ENCODE results near the gene SERINC2. TPM values are rescaled to one million over a fixed set of nuclear protein-coding genes. Genes with fewer than 3 reads are reported as not detected.
"Not testable (repeated sequence)": the region's sequence is repeated elsewhere in the genome, so short reads cannot be mapped to it uniquely, and the experiment has no call there.

Gene SERINC2
- total RNA-seq, 2 experiments from 2014 or later = 0.32 TPM; not detected in 1

- Mint-ChIP-seq H3K36me3 (no peaks in the 10 kb centered on the region), H3K9me3 (ENCODE audit: low read depth) (no peaks in the 10 kb centered on the region), H3K27me3 (peaks cover 2% of the 10 kb centered on the region), H3K27ac (no peak overlapping the region), H3K4me1 (peaks cover 14% of the 10 kb centered on the region), H3K4me3 (no peak overlapping the region)
- DNase-seq (no peak), ATAC-seq (no peak)
- CTCF ChIA-PET = interaction anchor here (3.2 kb wide), 1 partner anchor 20 kb away, joined by 24 read pairs; no protein-coding TSS in a partner anchor
These were observed 38.4 kb upstream of the SERINC2 start for GRCh38 chr1:31374511-31375196.

GRCh38 chr1:31376375-31377134, 36.5 kb upstream of the SERINC2 start:
- Mint-ChIP-seq H3K36me3 (no peaks in the 10 kb centered on the region), H3K9me3 (ENCODE audit: low read depth) (no peaks in the 10 kb centered on the region), H3K4me1 (peaks cover 14% of the 10 kb centered on the region), H3K4me3 (no peak overlapping the region), H3K27ac (no peak overlapping the region), H3K27me3 (peaks cover 2% of the 10 kb centered on the region)
- CTCF ChIA-PET = interaction anchor here (1.3 kb wide), 1 partner anchor 173 kb away, joined by 3 read pairs; no protein-coding TSS in a partner anchor
- ATAC-seq (no peak), DNase-seq (no peak)

- no peak overlapping the region for H3K27ac Mint-ChIP-seq
These were observed 35.6 kb upstream of the SERINC2 start for GRCh38 chr1:31377364-31377863.

GRCh38 chr1:31378001-31378400, 35.0 kb upstream of the SERINC2 start:
- Mint-ChIP-seq H3K36me3 (no peaks in the 10 kb centered on the region), H3K27me3 (peaks cover 2% of the 10 kb centered on the region), H3K4me3 (no peak overlapping the region), H3K9me3 (ENCODE audit: low read depth) (no peaks in the 10 kb centered on the region), H3K27ac (no peak overlapping the region), H3K4me1 (peaks cover 12% of the 10 kb centered on the region)
- CTCF ChIA-PET = interaction anchor here (1.1 kb wide), 1 partner anchor 17 kb away, joined by 3 read pairs; no protein-coding TSS in a partner anchor
- DNase-seq (no peak), ATAC-seq (no peak)

More at GRCh38 chr1:31377364-31377863, 35.6 kb upstream of the SERINC2 start:
- DNase-seq = no peak
- Mint-ChIP-seq H3K36me3 (no peaks in the 10 kb centered on the region), H3K27me3 (peaks cover 2% of the 10 kb centered on the region), H3K4me3 (no peak overlapping the region), H3K9me3 (ENCODE audit: low read depth) (no peaks in the 10 kb centered on the region), H3K4me1 (peaks cover 13% of the 10 kb centered on the region)
- CTCF ChIA-PET = interaction anchor here (1.3 kb wide), 1 partner anchor 172 kb away, joined by 3 read pairs; no protein-coding TSS in a partner anchor
- no peak for ATAC-seq

GRCh38 chr1:31380181-31380580, 32.8 kb upstream of the SERINC2 start:
- H3K4me1 Mint-ChIP-seq = peaks cover 5% of the 10 kb centered on the region
- peaks cover 2% of the 10 kb centered on the region for H3K27me3 Mint-ChIP-seq
- no peaks in the 10 kb centered on the region for H3K9me3 Mint-ChIP-seq (ENCODE audit: low read depth)
- no peak overlapping the region for H3K27ac Mint-ChIP-seq
- ATAC-seq = no peak
- no peaks in the 10 kb centered on the region for H3K36me3 Mint-ChIP-seq
- DNase-seq = no peak
- CTCF ChIA-PET = no interaction called here
- no peak overlapping the region for H3K4me3 Mint-ChIP-seq

GRCh38 chr1:31381394-31382294, 31.4 kb upstream of the SERINC2 start:
- no peaks in the 10 kb centered on the region for H3K36me3 Mint-ChIP-seq
- H3K27me3 Mint-ChIP-seq = peaks cover 2% of the 10 kb centered on the region
- H3K4me1 Mint-ChIP-seq = peaks cover 1% of the 10 kb centered on the region
- H3K4me3 Mint-ChIP-seq = no peak overlapping the region
- no peak overlapping the region for H3K27ac Mint-ChIP-seq
- no peaks in the 10 kb centered on the region for H3K9me3 Mint-ChIP-seq (ENCODE audit: low read depth)
- ATAC-seq (no peak), DNase-seq (no peak)
- CTCF ChIA-PET = no interaction called here

- DNase-seq (no peak), ATAC-seq (no peak)
- Mint-ChIP-seq H3K36me3 (no peaks in the 10 kb centered on the region), H3K9me3 (ENCODE audit: low read depth) (no peaks in the 10 kb centered on the region), H3K4me1 (no peaks in the 10 kb centered on the region), H3K27me3 (peaks cover 2% of the 10 kb centered on the region), H3K4me3 (no peak overlapping the region), H3K27ac (no peak overlapping the region)
- CTCF ChIA-PET = no interaction called here
These were observed 30.5 kb upstream of the SERINC2 start for GRCh38 chr1:31382379-31382989.

- H3K36me3 Mint-ChIP-seq = no peaks in the 10 kb centered on the region
- no peaks in the 10 kb centered on the region for H3K27me3 Mint-ChIP-seq
- no peak overlapping the region for H3K4me3 Mint-ChIP-seq
- H3K9me3 Mint-ChIP-seq (ENCODE audit: low read depth) = no peaks in the 10 kb centered on the region
- ATAC-seq (no peak), DNase-seq (no peak)
- no peak overlapping the region for H3K27ac Mint-ChIP-seq
- CTCF ChIA-PET = interaction anchor here (1.0 to 1.8 kb wide), 2 partner anchors 10 to 11 kb away, joined by 4 to 6 read pairs; no protein-coding TSS in a partner anchor
- H3K4me1 Mint-ChIP-seq = no peaks in the 10 kb centered on the region
These were observed 29.0 kb upstream of the SERINC2 start for GRCh38 chr1:31383967-31384366.

GRCh38 chr1:31386576-31387243, 26.3 kb upstream of the SERINC2 start:
- H3K27me3 Mint-ChIP-seq; H3K27ac Mint-ChIP-seq; H3K36me3 Mint-ChIP-seq; H3K4me3 Mint-ChIP-seq; CTCF ChIA-PET; H3K9me3 Mint-ChIP-seq (ENCODE audit: low read depth); H3K4me1 Mint-ChIP-seq; DNase-seq; ATAC-seq: not testable (repeated sequence)

GRCh38 chr1:31387612-31388011, 25.4 kb upstream of the SERINC2 start:
- DNase-seq (no peak), ATAC-seq (no peak)
- Mint-ChIP-seq H3K27ac (no peak overlapping the region), H3K4me3 (no peak overlapping the region), H3K27me3 (no peaks in the 10 kb centered on the region), H3K9me3 (ENCODE audit: low read depth) (no peaks in the 10 kb centered on the region), H3K36me3 (no peaks in the 10 kb centered on the region), H3K4me1 (no peaks in the 10 kb centered on the region)
- CTCF ChIA-PET = interaction anchor here (0.6 kb wide), 1 partner anchor 35 kb away, joined by 3 read pairs; no protein-coding TSS in a partner anchor

GRCh38 chr1:31389616-31390015, 23.4 kb upstream of the SERINC2 start:
- Mint-ChIP-seq H3K36me3 (no peaks in the 10 kb centered on the region), H3K27me3 (peaks cover 3% of the 10 kb centered on the region), H3K27ac (no peak overlapping the region), H3K4me1 (peaks cover 5% of the 10 kb centered on the region), H3K9me3 (ENCODE audit: low read depth) (no peaks in the 10 kb centered on the region), H3K4me3 (no peak overlapping the region)
- CTCF ChIA-PET = interaction anchor here (1.4 to 2.3 kb wide), 2 partner anchors 22 to 159 kb away, joined by 3 to 13 read pairs; no protein-coding TSS in a partner anchor
- ATAC-seq (no peak), DNase-seq (no peak)

- no peak overlapping the region for H3K27ac Mint-ChIP-seq
- H3K4me1 Mint-ChIP-seq = peaks cover 8% of the 10 kb centered on the region
- ATAC-seq = no peak
- CTCF ChIA-PET = interaction anchor here (1.4 to 2.3 kb wide), 2 partner anchors 23 to 159 kb away, joined by 3 to 13 read pairs; no protein-coding TSS in a partner anchor
- H3K36me3 Mint-ChIP-seq = no peaks in the 10 kb centered on the region
- H3K4me3 Mint-ChIP-seq = no peak overlapping the region
- no peaks in the 10 kb centered on the region for H3K9me3 Mint-ChIP-seq (ENCODE audit: low read depth)
- H3K27me3 Mint-ChIP-seq = peaks cover 3% of the 10 kb centered on the region
- no peak for DNase-seq
These were observed 22.9 kb upstream of the SERINC2 start for GRCh38 chr1:31390071-31390470.
